T47D (cell line): Measurements from ENCODE around the gene BRD3.

ENCODE experiments used
- DNase-seq, 2 experiments: peaks; one replicate each; pipeline versions ENCODE4 v3.0.0 to v3.0.0-alpha.2; 2011 to 2012; ENCODE audit warnings: low read depth in 1 of 2, low spot score in 1 of 2
- JUND ChIP-seq: IDR thresholded peaks from 2 replicates; pipeline ENCODE4 v1.6.1; 2012; ENCODE audit warnings: low read depth
- in situ Hi-C: cut with HindIII; loops from 2 replicates; pipeline ENCODE4 v1.10.0; 2016; ENCODE audit warnings: low sequenced_read_pairs, low pct_unique_long_range_greater_than_20kb

The BRD3 gene

DNA sequence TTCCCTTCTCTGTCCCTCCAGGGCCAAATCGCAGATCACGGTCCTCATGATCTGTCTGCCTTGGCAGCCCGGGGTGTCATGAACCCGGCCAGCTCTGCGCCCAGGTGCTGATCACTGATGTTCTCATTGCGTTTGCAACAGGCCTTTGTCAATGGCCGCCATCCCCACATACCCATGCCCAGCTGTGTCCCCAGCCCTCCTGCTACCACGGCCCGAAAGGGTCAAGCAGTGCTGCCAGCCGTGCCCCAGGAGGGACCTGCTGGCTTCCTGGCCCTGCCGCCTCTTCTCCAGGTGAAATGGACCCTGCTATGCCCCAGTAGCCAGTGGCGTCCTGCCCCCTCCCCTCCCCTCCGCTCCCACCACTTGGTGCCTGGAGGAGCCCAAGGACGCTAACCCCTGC is 62.9 kb downstream of the BRD3 start:
- in situ Hi-C loops, result no loop called here
- no peak for DNase-seq
- TF ChIP-seq JUND, result no peak

- no peak for TF ChIP-seq JUND
- in situ Hi-C loops, result no loop called here
- DNase-seq, result no peak
Measured at GRCh38 chr9:134004131-134004873, 63.5 kb downstream of the BRD3 start.

DNA sequence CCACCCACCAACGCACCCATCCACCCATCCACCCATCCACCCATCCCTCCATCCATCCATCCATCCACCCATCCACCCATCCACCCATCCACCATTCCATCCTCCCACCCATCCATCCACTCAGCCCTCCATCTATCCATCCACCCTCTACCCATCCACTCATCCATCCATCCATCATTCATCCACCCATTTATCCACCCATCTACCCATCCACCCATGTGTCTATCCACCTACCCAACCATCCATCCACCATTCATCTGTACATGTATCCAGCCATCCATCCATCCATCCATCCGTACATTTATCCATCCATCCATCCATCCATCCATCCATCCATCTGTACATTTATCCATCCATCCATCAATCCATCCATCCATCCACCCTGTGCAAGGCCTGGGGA is 64.6 kb downstream of the BRD3 start:
- no peak for TF ChIP-seq JUND
- no peak for DNase-seq
- in situ Hi-C loops, result no loop called here

GRCh38 chr9:134002796-134003195 is 65.0 kb downstream of the BRD3 start:
- in situ Hi-C loops, result no loop called here
- TF ChIP-seq JUND, result no peak
- no peak for DNase-seq

DNA sequence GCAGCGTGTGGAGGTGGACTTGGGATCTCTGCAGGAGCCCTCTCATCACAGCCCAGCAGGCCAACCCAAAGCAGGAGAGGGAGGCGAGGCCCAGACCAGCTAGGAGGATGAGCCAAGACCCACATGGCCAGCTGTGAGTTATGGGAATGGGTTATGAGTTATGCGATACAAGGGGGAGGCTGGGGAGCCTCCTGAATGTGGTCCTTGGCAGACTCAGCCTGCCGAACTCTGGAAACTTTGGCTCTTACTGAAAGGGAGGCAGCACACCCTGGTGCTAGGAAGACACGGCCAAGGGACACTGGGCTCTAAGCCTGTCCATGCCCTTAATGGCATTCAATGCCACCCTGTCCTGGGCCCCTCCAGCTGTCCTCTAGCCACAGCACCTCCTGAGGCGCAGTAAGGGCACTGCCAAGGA is 68.0 kb downstream of the BRD3 start:
- in situ Hi-C loops, result no loop called here
- DNase-seq, result no peak
- TF ChIP-seq JUND, result no peak

DNA sequence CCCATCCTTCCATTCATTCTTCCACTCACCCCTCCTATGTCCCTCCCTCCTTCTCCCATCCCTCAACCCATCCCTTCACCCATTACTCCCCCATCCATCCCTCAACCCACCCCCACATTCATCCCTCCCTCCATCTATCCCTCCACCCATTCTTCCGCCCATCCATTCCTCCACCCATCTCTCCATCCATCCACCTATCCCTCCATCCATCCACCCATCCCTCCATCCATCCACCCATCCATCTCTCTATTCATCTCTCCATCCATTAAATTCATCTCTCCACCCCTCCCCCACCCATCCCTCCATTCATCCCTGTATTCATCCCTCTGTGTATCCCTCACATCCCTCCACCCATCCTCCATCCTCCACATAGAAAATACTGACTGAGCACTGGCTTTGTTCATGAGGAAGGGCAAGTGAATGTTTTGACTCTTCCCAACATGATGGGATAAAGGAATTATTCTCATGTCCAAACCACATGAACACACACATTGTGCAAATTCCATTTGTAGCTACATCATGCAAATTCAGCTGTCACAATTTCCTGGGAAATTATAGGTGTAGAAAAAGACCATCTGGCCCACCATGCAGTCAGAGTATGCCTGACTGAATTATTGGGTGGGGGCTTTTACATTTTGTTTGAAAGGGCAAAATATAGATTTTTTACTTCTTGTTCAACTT is 68.8 kb downstream of the BRD3 start:
- in situ Hi-C loops, result no loop called here
- no peak for TF ChIP-seq JUND
- no peak for DNase-seq

DNA sequence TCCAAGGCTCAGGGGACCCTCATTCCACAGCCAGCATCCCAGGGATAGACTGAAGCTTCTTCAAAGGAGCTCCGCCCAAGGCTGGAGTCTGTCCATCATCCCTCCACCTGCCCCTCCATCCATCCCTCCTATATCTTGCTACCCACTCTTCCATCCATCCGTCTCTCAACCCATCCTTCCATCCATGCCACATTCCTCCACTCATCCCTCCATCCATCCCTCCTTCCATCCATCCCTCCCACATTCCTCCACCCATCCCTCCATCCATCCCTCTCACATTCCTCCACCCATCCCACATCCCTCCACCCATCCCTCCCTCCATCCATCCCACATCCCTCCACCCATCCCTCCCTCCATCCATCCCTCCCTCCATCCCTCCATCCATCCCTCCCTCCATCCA is 70.2 kb downstream of the BRD3 start:
- DNase-seq, result no peak
- in situ Hi-C loops, result no loop called here
- no peak for TF ChIP-seq JUND

- in situ Hi-C loops, result no loop called here
- DNase-seq, result no peak
- no peak for TF ChIP-seq JUND
Measured at GRCh38 chr9:133996531-133997520, 71.0 kb downstream of the BRD3 start.

DNA sequence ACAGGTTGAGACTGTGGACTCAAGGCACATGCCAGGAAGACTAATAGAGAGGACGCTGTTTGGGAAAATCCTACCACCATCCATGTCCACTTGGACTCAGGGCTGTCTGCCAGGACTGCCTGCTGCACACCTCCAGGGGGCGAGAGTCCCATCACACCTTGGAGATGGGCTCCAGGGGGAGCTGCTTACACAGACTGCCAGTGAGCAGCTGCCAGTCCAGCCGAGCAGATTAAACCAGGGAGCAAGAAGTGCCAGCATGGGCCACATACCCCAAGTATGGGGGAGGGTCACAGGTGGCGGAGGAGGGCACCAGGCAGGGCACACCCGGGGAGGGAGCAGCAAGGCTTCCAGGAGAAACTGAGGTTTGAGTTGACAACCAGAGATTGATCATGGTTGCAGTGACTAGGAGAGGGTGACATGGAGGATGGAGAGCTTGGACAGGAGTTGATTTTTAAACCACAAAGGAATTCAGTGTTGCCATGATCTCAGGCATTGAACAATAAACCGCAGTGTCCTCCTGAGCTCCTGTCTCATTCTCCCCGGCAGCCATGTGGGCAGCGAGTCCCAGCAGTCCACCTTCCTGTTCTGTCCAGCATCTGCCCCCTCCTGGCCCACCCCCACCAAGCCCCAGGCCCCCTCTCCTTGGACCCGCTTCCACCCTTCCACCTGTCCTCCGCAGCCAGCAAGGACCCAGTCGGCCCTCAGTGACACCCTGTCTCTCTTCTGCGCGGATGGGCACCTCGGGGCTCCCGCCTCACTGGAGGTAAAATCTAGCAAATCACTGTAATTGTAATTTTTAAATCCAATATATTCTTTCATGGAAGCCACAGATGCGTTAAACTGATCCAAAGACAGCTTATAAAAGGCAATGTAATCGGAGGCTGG is 72.6 kb downstream of the BRD3 start:
- DNase-seq, result peak in 1 of 2 experiments; percentile 62
- TF ChIP-seq JUND, result no peak
- in situ Hi-C loops, result no loop called here

- in situ Hi-C loops, result no loop called here
- DNase-seq, result peak; percentile 79 to 89
- TF ChIP-seq JUND, result no peak
Measured at GRCh38 chr9:133994353-133995011, 73.3 kb downstream of the BRD3 start.

- no peak for DNase-seq
- TF ChIP-seq JUND, result no peak
- in situ Hi-C loops, result no loop called here
Measured at GRCh38 chr9:133993635-133994253, 74.1 kb downstream of the BRD3 start.
